Activated B cell treated with CpG ODN at 0.5 μM for 24 hours (primary cell): Measurements from ENCODE around the gene MS4A14. TPM values are rescaled to one million over a fixed set of nuclear protein-coding genes. Genes with fewer than 3 reads are reported as not detected.

Source experiments
- ATAC-seq: fragments of 200-7000 bp; cut with Tn5 transposase; one replicate; pipeline ENCODE4 v1.10.0; 2021; ENCODE audit warnings: low read depth, mild to moderate bottlenecking, moderate library complexity
- CTCF ChIA-PET: fragments of 350-600 bp; sonication (Branson Sonifier 250); formaldehyde crosslinking; loops from one replicate; lab custom pipeline; 2021; ENCODE audit warnings: antibody characterized with exemption; lab: Charles Lee
- POLR2A ChIA-PET: fragments of 350-600 bp; sonication (Branson Sonifier 250); formaldehyde crosslinking; loops from one replicate; lab custom pipeline; 2021; ENCODE audit warnings: antibody characterized with exemption; lab: Charles Lee
- DNase-seq: peaks from one replicate; pipeline ENCODE4 v3.0.0; 2022
- H3K27ac Mint-ChIP-seq: one replicate; pipeline ENCODE4 v1.8.0; 2020; ENCODE audit warnings: mixed read lengths
- H3K27me3 Mint-ChIP-seq: one replicate; pipeline ENCODE4 v1.8.0; 2021; ENCODE audit warnings: mixed read lengths
- H3K36me3 Mint-ChIP-seq: one replicate; pipeline ENCODE4 v1.8.0; 2021; ENCODE audit warnings: low read depth, mixed read lengths
- H3K4me1 Mint-ChIP-seq: one replicate; pipeline ENCODE4 v1.8.0; 2021; ENCODE audit warnings: mixed read lengths
- H3K4me3 Mint-ChIP-seq: one replicate; pipeline ENCODE4 v1.8.0; 2020; ENCODE audit warnings: mild to moderate bottlenecking, mixed read lengths
- H3K9me3 Mint-ChIP-seq: one replicate; pipeline ENCODE4 v1.8.0; 2020; ENCODE audit warnings: mixed read lengths
- intact Hi-C: fragments of 100-400 bp; cut with micrococcal nuclease; formaldehyde crosslinking; loops from one replicate; pipeline ENCODE4 v1.15.1; 2024
- total RNA-seq: library from RNA; stranded (reverse); gene quantifications from 2 replicates; pipeline ENCODE4 v1.2.3, GENCODE V29; 2022
- TF ChIP-seq, protein P1 (sequence below): fragments of 200-600 bp; IDR thresholded peaks from one replicate; pipeline ENCODE4 v1.8.0; 2022; ENCODE audit warnings: antibody characterized with exemption, mild to moderate bottlenecking

The MS4A14 gene
- total RNA-seq, 1 donor from 2014 or later = 4.9 TPM

GRCh38 chr11:60457576-60457975 is 61.3 kb downstream of the MS4A14 start:
- peak overlapping the region; percentile 97 for H3K27ac Mint-ChIP-seq
- H3K4me3 Mint-ChIP-seq = peak overlapping the region; percentile 97
- CTCF ChIA-PET = interaction anchor here (0.9 to 6.5 kb wide), 15 partner anchors 14 to 192 kb away, joined by 3 to 194 read pairs (median 5); partner anchors contain the start of genes MS4A14 and MS4A7
- intact Hi-C loops = loop anchor here (1.0 to 10.0 kb wide), 2 partner anchors 161 to 607 kb away; no protein-coding TSS in a partner anchor
- no peaks in the 10 kb centered on the region for H3K9me3 Mint-ChIP-seq
- TF ChIP-seq, protein P1, sequence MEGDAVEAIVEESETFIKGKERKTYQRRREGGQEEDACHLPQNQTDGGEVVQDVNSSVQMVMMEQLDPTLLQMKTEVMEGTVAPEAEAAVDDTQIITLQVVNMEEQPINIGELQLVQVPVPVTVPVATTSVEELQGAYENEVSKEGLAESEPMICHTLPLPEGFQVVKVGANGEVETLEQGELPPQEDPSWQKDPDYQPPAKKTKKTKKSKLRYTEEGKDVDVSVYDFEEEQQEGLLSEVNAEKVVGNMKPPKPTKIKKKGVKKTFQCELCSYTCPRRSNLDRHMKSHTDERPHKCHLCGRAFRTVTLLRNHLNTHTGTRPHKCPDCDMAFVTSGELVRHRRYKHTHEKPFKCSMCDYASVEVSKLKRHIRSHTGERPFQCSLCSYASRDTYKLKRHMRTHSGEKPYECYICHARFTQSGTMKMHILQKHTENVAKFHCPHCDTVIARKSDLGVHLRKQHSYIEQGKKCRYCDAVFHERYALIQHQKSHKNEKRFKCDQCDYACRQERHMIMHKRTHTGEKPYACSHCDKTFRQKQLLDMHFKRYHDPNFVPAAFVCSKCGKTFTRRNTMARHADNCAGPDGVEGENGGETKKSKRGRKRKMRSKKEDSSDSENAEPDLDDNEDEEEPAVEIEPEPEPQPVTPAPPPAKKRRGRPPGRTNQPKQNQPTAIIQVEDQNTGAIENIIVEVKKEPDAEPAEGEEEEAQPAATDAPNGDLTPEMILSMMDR = no peak
- peak; percentile 36 for DNase-seq
- peak; percentile 30 for ATAC-seq
- H3K4me1 Mint-ChIP-seq = peaks cover 69% of the 10 kb centered on the region
- POLR2A ChIA-PET = interaction anchor here (0.9 to 9.1 kb wide), 20 partner anchors 8 to 456 kb away, joined by 3 to 800 read pairs (median 15); partner anchors contain the start of genes MS4A14, MS4A7 and TMEM109
- no peaks in the 10 kb centered on the region for H3K27me3 Mint-ChIP-seq
- H3K36me3 Mint-ChIP-seq = peaks cover 66% of the 10 kb centered on the region

DNA sequence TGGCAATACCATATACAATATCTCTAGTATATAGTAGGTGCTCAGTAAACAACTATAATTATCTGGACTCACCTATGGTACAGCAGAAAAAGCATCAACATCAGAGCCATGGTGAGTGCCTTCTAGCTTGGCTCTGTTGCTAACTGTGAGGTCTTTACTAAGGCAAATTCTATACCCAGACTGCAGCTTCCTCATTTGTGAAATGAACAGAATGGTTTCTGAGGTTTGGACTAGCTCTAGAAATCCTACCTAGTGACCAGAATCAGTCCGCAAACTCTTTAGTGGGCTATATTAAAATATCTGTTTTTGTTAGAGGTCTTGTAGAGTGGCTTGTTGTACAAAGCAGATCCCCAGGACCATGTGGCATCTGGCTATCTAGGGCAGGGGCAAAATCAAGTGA is 63.1 kb downstream of the MS4A14 start:
- ATAC-seq = no peak
- ChIA-PET POLR2A (interaction anchor here (0.6 to 9.1 kb wide), 15 partner anchors 10 to 150 kb away, joined by 3 to 800 read pairs (median 7); partner anchors contain the start of genes MS4A14 and MS4A7), CTCF (interaction anchor here (1.2 to 6.5 kb wide), 7 partner anchors 10 to 159 kb away, joined by 3 to 194 read pairs (median 8); no protein-coding TSS in a partner anchor)
- DNase-seq = no peak
- intact Hi-C loops = loop anchor here (1.0 to 10.0 kb wide), 2 partner anchors 9 to 605 kb away; no protein-coding TSS in a partner anchor
- Mint-ChIP-seq H3K27me3 (no peaks in the 10 kb centered on the region), H3K27ac (peak overlapping the region; percentile 97), H3K4me1 (peaks cover 70% of the 10 kb centered on the region), H3K4me3 (peak overlapping the region; percentile 97), H3K36me3 (peaks cover 84% of the 10 kb centered on the region), H3K9me3 (no peaks in the 10 kb centered on the region)
- TF ChIP-seq, protein P1 = no peak

Other genes with a start within 250 kb of the MS4A14 start
- 0.22 TPM in 1 of 2 replicates, not detected in the other for gene MS4A6A, start 213.4 kb upstream of the MS4A14 start, total RNA-seq
- not detected in 2 replicates for gene MS4A4E, start 153.3 kb upstream of the MS4A14 start, total RNA-seq
- 0.20 and 1.4 TPM in 2 replicates for gene MS4A4A, start 115.8 kb upstream of the MS4A14 start, total RNA-seq
- not detected in 2 replicates for gene MS4A6E, start 69.2 kb upstream of the MS4A14 start, total RNA-seq
- gene MS4A7, start 17.9 kb upstream of the MS4A14 start, total RNA-seq = 43.1 and 51.1 TPM in 2 replicates
- gene MS4A5, start 33.1 kb downstream of the MS4A14 start, total RNA-seq = not detected in 2 replicates
- 1,910 and 2,024 TPM in 2 replicates for gene MS4A1, start 59.4 kb downstream of the MS4A14 start, total RNA-seq
- gene MS4A12, start 96.3 kb downstream of the MS4A14 start, total RNA-seq = not detected in 2 replicates
- gene MS4A13, start 118.9 kb downstream of the MS4A14 start, total RNA-seq = not detected in 2 replicates